ENCODE data around the gene CCR1.

DNA sequence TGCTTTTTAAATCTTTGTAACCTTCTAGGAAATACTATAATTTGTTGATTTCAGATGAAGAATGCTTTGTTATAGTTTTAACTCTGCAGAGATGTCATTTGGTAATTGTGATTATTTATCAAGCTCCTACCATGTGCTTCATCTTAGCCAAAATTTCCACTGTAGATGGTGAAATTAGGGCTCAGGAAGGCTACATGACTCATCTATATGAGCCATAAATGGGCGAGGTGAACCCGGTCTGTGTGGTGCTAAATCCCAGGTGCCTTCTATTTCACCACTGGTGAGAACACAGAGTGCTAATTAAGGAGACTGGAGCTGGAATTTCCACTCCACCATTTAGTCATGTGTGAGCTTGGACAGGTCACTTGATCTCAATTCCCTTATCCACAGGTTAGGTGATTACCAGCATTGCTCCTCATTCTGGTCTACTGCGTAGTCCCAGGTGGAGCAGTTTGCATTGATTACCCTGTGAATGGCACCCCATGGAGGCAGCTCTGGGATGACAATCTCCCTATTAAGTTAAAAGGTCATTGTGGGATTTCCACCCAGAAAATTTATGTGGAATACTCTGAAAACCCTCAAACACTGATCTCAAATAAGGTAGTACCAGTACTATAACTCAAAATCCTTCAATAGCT is 31.3 kb upstream of the CCR1 start:
- TF ChIP-seq, protein P1, sequence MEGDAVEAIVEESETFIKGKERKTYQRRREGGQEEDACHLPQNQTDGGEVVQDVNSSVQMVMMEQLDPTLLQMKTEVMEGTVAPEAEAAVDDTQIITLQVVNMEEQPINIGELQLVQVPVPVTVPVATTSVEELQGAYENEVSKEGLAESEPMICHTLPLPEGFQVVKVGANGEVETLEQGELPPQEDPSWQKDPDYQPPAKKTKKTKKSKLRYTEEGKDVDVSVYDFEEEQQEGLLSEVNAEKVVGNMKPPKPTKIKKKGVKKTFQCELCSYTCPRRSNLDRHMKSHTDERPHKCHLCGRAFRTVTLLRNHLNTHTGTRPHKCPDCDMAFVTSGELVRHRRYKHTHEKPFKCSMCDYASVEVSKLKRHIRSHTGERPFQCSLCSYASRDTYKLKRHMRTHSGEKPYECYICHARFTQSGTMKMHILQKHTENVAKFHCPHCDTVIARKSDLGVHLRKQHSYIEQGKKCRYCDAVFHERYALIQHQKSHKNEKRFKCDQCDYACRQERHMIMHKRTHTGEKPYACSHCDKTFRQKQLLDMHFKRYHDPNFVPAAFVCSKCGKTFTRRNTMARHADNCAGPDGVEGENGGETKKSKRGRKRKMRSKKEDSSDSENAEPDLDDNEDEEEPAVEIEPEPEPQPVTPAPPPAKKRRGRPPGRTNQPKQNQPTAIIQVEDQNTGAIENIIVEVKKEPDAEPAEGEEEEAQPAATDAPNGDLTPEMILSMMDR (conservative IDR thresholded peaks at IDR 0.05; ENCODE audit: low read depth, low read length): no peak
- TF ChIP-seq EZH2 (IDR thresholded peaks at IDR 0.05; ENCODE audit: borderline replicate concordance, low read depth, low read length, poor library complexity, severe bottlenecking): no peak
